DND-41 (cell line): ENCODE measurements around the gene RALGAPA2.

Source experiments
- CTCF ChIP-seq: IDR thresholded peaks from 2 replicates; pipeline ENCODE4 v1.5.1; 2012; ENCODE audit warnings: borderline replicate concordance, low read length, moderate library complexity, mild to moderate bottlenecking; ENCODE audit not compliant: poor library complexity, severe bottlenecking; ENCODE audit errors: extremely low read depth
- EZH2 ChIP-seq: IDR thresholded peaks from 3 replicates; pipeline ENCODE4 v1.6.1; 2012; ENCODE audit warnings: borderline replicate concordance, low read depth, mild to moderate bottlenecking, moderate library complexity, low read length, inconsistent platforms; ENCODE audit not compliant: severe bottlenecking

- TF ChIP-seq CTCF: no peak
- no peak for TF ChIP-seq EZH2
Observed at GRCh38 chr20:20551409-20551808, 161.0 kb downstream of the RALGAPA2 start.
